HS-5 (cell line): ENCODE results near the gene EGFL8.
A peak's percentile ranks its signal among the peaks of the same experiment; 100 is the strongest.
"Not testable (repeated sequence)": the region's sequence is repeated elsewhere in the genome, so short reads cannot be mapped to it uniquely, and the experiment has no call there.

ENCODE experiments used
- DNase-seq: peaks from one replicate; pipeline ENCODE4 v3.0.0-alpha.2; 2012; ENCODE audit warnings: low read depth

EGFL8 gene

GRCh38 chr6:32183483-32184083 lies 19.2 kb downstream of the EGFL8 start:
- no peak for DNase-seq

GRCh38 chr6:32184084-32184640 lies 19.8 kb downstream of the EGFL8 start, which contains the start of gene AGER:
Gene AGER, minus strand, starts transcription at chr6:32184253. Its CDS starts 31 bp downstream, at chr6:32184222.
- DNase-seq: no peak

DNA sequence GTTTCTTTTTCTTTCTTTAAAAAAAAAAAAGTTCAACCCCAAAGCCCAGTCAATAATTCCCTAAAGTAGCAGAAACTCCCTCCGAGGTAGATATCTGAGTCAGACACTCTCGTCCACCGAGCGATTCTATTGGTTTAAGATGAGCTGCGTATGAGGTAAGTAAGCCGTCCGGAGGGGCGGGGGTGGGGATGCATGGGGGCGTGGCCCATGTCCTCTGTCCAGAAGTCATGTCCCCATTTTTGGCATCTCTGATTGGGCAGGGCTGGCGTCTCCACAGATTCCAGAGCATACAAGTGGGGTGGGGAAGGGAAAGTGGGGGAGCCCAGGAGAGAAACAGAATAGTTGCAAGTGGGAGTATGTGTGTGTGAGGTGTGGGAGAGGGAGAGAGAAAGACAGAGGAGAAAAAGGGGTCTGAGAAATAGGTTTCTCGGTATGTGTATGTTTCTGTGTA lies 21.3 kb downstream of the EGFL8 start:
- peak; percentile 56 for DNase-seq

DNA sequence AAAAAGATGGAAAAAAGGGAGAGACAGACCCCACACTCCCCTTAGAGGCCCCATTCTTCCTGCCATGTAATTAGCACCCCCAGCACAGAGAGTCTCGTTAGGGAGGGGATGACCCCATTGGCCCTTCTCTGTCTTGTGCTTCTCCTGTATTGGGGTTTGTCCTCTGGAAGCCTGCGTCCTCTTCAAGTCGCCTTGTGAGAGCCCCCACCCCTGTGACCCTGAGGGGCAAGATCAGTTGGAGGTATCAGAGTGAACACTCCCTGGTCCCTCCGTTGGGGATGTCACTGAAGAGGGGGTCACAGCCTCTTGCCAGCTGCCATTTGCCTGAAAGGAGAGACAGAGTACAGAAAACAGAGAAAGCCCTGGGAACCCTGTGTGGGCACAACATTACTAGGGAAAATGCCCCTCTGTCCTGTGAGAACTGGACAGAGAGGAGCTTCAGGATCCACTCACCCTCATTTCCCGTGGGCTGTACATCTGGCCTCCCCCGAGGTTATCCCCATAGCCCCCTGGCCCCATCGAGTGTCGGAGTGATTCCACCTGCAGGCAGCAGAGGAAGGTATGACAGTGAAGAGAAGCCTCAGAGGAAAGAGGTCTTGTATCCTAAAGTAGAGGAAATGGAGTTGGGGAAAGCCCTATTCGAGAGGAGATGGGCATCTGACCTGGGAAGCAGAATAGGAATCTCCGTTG lies 21.9 kb downstream of the EGFL8 start:
- not testable (repeated sequence) for DNase-seq

DNA sequence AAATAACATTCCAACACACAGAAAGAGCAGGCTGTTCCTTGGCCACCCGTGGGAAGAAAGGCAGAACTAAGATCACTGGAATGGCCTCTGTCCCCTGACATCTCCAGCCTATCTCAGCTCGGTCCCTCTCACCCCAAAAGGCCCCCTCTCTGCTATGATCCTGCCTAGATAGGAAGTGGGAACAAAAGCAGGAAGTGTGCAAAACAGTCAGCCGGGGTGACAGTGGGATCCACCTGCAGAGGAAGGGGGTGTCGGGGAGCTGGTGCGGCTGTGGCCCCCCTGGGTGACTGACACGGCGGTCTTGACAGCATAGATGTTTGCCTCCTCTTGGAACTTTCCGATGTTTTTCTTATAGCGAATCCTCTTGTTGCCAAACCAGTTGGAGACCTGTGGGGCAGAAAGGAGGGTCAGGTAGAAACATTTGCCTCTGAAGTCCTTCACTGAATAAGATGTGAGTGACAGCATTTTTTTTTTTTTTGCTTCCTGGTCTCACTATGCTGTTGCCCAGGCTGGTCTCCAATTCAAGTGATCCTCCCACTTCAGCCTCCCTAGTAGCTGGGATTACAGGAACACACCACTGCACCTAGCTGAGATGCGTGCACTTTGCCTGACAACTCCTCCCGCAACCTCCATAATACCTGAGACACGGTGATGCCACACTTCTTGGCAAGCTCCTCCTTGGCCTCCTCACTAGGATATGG lies 22.8 kb downstream of the EGFL8 start:
- no peak for DNase-seq

DNA sequence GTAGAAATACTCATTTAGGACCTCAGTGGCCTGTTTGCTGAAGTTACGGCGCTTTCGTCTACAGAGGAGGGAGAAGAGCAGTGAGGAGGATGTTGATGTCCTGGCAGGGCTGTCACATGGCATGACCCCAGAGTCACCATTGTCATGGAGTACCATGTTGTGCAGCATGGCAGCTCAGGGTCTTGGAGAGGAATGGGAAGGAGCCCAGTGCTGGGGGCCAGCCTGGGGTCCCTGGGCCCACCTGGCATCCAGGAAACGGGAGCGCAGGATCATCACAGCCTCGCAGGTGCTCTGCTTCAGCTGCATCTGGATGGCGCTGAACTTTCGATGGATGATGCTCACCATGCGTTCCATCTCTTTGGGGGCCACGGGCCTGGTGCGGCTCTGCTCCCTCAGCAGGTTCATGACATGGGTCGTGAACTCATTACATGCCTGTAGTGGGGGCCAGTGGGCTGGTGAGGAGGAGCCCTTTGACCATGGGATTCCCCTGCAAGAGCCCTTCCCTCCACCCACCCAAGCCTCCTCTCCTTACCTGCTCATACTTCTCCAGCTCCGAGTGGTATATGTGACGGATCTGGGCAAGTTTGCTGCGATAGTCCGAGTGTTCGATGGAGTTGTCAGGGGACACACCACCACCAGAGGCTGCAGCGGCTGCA lies 23.5 kb downstream of the EGFL8 start:
- not testable (repeated sequence) for DNase-seq

GRCh38 chr6:32188381-32189068 lies 24.1 kb downstream of the EGFL8 start:
- no peak for DNase-seq

DNA sequence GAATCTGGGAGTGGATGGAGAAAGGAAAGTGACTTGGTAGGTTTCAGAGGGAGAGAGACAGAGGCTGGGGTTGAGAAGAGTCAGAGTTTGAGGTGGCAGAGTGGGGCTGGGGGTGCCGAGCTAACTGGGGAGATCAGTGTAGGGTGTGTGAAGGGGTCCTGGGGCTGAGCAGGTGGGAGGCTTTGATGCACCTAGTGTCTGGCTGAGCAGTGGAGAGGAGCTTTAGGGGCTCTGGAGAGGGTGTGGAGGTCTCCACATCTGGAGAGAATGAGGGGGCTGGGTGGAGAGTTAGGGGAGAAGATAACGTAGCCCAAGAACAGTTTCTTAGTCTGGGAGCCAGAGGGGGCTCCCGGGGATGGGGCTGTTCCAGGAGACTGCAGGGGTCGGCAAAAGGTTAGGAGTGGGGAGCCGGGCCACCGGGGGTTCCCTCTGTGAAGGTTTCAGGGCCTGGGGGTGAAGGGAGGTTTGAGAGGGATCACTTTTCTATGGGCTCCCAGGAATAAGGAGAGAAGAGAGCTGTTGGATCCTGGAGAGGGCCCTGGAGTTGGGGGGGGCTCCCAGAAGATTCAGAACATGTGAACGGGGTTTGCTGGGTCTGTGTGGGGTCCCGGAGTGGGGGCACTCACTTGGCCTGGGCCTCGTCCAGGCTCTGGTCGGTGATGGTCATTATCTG lies 24.8 kb downstream of the EGFL8 start:
- DNase-seq: no peak

- DNase-seq: no peak
These were observed 25.3 kb downstream of the EGFL8 start for GRCh38 chr6:32189742-32190053.

GRCh38 chr6:32190054-32190851 lies 25.9 kb downstream of the EGFL8 start, which contains the start of gene PBX2:
Gene PBX2, minus strand, starts transcription at chr6:32190202. Its CDS starts 287 bp downstream, at chr6:32189915.
- peak; percentile 56 for DNase-seq

GRCh38 chr6:32190911-32191677 lies 26.7 kb downstream of the EGFL8 start:
- DNase-seq: no peak

DNA sequence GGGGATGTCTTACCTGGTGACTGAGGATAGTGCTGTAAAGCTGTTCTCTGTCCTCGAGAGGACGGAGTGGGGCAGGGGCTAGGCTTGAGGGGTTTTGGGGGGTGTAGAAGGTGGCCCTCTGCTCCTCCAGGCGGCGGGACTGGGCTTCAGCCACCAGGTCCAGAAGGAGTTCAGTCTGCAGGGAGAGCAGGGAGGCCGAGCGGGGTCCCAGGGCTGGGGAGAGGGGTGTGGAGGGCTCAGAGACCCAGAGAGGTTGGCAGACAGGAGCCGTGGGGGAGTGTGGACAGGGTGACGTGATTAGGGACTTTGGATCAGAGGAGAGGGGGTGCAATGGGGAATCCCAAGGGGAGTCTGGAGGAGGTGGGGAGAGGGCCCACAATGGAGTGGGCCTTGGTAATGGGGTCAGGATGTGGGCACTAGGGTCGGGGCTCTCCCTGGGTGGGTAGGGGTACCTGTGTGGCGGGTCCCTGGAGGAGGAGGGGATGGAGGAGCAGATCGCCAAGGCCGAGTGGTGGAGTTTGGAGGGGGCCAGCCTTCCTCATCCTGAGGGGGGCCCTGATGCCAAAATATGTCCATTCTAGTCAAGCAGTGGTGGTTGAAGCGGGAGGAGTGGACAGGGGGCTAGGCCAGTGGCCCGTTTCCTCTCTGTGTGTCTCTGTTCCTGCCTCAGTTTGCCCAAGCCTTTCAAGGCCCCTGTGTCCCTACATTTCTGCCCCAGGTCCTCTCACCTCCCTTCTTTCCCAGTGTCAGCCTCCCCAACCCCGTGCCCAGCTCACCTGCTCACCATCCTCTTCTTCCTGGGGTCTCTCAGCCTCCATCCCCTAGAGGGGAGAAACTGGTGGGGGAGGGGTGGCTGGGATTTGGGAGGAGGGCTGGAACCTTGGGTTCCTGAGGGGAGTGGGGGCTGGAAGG lies 27.6 kb downstream of the EGFL8 start:
- DNase-seq: no peak

GRCh38 chr6:32192608-32193039 lies 28.2 kb downstream of the EGFL8 start, which contains the start of gene GPSM3:
Gene GPSM3, minus strand, starts transcription at chr6:32192643. Its CDS starts 130 bp downstream, at chr6:32192513.
- DNase-seq: no peak

DNA sequence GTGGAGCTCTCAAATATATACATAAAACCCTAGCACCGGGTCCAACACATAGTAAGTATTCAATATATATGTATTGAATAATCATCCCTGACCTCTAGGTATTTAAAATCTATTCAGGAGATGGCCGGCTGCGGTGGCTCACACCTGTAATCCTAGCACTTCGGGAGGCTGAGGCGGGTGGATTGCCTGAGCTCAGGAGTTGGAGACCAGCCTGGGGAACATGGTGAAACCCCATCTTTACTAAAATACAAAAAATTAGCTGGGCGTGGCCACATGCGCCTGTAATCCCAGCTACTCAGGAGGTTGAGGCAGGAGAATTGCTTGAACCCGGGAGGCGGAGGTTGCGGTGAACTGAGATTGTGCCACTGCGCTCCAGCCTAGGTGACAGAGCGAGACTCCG lies 28.7 kb downstream of the EGFL8 start:
- not testable (repeated sequence) for DNase-seq

GRCh38 chr6:32194388-32194787 lies 30.0 kb downstream of the EGFL8 start:
- no peak for DNase-seq

- DNase-seq: no peak
These were observed 30.6 kb downstream of the EGFL8 start for GRCh38 chr6:32194825-32195651.

DNA sequence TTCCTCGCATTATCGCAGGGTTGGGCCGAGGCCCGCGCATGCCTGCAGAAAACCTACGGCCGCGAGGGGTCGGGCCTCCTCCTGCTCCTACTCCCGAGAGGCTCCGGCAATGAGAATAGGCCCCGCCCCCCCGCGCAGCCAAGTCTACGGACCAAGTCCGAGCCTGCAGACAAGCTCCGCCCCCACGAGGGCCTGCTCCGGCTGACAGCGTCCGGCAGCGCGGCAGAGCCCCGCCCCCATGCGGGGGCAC lies 31.2 kb downstream of the EGFL8 start:
- DNase-seq: peak; percentile 95
